A673 (cell line): ENCODE measurements around the gene BANP. TPM values are rescaled to one million over a fixed set of nuclear protein-coding genes. Genes with fewer than 3 reads are reported as not detected.

ENCODE experiments used
- BruUV-seq: library from RNA; stranded (reverse); fragments of 400-500 nt; replicated peaks from 2 replicates; lab custom pipeline; 2021; lab: Mats Ljungman, UMichigan
- CTCF ChIA-PET: fragments of 300-600 bp; sonication (Branson Sonifier 250); formaldehyde crosslinking; loops from one replicate; lab custom pipeline; 2022; ENCODE audit warnings: antibody characterized with exemption; lab: Charles Lee
- POLR2A ChIA-PET: fragments of 300-600 bp; sonication (Branson Sonifier 250); formaldehyde crosslinking; loops from one replicate; lab custom pipeline; 2022; ENCODE audit warnings: antibody characterized with exemption; ENCODE audit not compliant: low non-redundant PET; lab: Charles Lee
- DNase-seq: peaks from one replicate; pipeline ENCODE4 v3.0.0-alpha.2; 2015; ENCODE audit warnings: low spot score
- H3K27ac ChIP-seq: fragments of 200-600 bp; sonication (generic); 2 replicates; pipeline ENCODE4 v1.5.1; 2016; ENCODE audit warnings: mixed run types, low read depth, mild to moderate bottlenecking, mixed read lengths, antibody characterized with exemption, low read length; ENCODE audit not compliant: poor library complexity, severe bottlenecking
- H3K27me3 ChIP-seq: fragments of 200-600 bp; sonication (generic); replicated peaks from 2 replicates; pipeline ENCODE4 v1.6.1; 2017; ENCODE audit warnings: mixed run types, low read depth, mild to moderate bottlenecking, mixed read lengths, antibody characterized with exemption, low read length; ENCODE audit not compliant: insufficient read depth, poor library complexity
- H3K36me3 ChIP-seq: fragments of 200-600 bp; sonication (generic); 2 replicates; pipeline ENCODE4 v1.6.1; 2016; ENCODE audit warnings: mixed run types, mild to moderate bottlenecking, mixed read lengths, antibody characterized with exemption, low read length; ENCODE audit not compliant: insufficient read depth, poor library complexity, severe bottlenecking
- H3K4me1 ChIP-seq: fragments of 200-600 bp; sonication (generic); 2 replicates; pipeline ENCODE4 v1.6.1; 2017; ENCODE audit warnings: mixed run types, mild to moderate bottlenecking, mixed read lengths, antibody characterized with exemption, low read length; ENCODE audit not compliant: insufficient read depth, poor library complexity, severe bottlenecking
- H3K4me3 ChIP-seq: fragments of 200-600 bp; sonication (generic); 2 replicates; pipeline ENCODE4 v1.5.1; 2016; ENCODE audit warnings: low read depth, mixed run types, mild to moderate bottlenecking, mixed read lengths, low read length; ENCODE audit not compliant: poor library complexity, severe bottlenecking
- H3K9me3 ChIP-seq: fragments of 200-600 bp; sonication (generic); 2 replicates; pipeline ENCODE4 v1.6.1; 2016; ENCODE audit warnings: mixed run types, low read depth, mild to moderate bottlenecking, mixed read lengths, antibody characterized with exemption, low read length; ENCODE audit not compliant: poor library complexity, severe bottlenecking
- CTCF ChIP-seq: fragments of 300-800, 200-600 bp; sonication (generic); conservative IDR thresholded peaks from 2 replicates; pipeline ENCODE4 v1.5.1; 2017; ENCODE audit warnings: low read depth, mild to moderate bottlenecking, antibody characterized with exemption, low read length, moderate library complexity, mixed read lengths
- EZH2 ChIP-seq: fragments of 200-600 bp; sonication (generic); IDR thresholded peaks from 2 replicates; pipeline ENCODE4 v1.6.1; 2017; ENCODE audit warnings: borderline replicate concordance, low read depth, mild to moderate bottlenecking, mixed read lengths, antibody characterized with exemption, low read length; ENCODE audit not compliant: poor library complexity, severe bottlenecking
- intact Hi-C: fragments of 100-400 bp; cut with micrococcal nuclease; formaldehyde crosslinking; loops from one replicate; pipeline ENCODE4 v1.10.0; 2022; ENCODE audit not compliant: unreplicated experiment
- total RNA-seq: library from RNA; stranded (reverse); gene quantifications from 2 replicates; pipeline ENCODE4 v1.2.3, GENCODE V29; 2021

Gene BANP
- total RNA-seq, 1 experiment from 2014 or later, result 44.3 TPM

GRCh38 chr16:88002211-88002610 lies 51.0 kb downstream of the BANP start:
- H3K4me3 ChIP-seq, result no peak overlapping the region
- H3K9me3 ChIP-seq, result no peaks in the 10 kb centered on the region
- H3K27me3 ChIP-seq, result no peaks in the 10 kb centered on the region
- no peaks in the 10 kb centered on the region for H3K36me3 ChIP-seq
- intact Hi-C loops, result no loop called here
- no peak overlapping the region for H3K27ac ChIP-seq
- ChIA-PET CTCF (no interaction called here), POLR2A (no interaction called here)
- no TSS peak for BruUV-seq
- no peaks in the 10 kb centered on the region for H3K4me1 ChIP-seq
- TF ChIP-seq CTCF (no peak), EZH2 (no peak)
- DNase-seq, result no peak

GRCh38 chr16:88002749-88003148 lies 51.5 kb downstream of the BANP start:
- Histone ChIP-seq H3K27me3 (no peaks in the 10 kb centered on the region), H3K36me3 (no peaks in the 10 kb centered on the region), H3K9me3 (no peaks in the 10 kb centered on the region), H3K27ac (no peak overlapping the region), H3K4me1 (no peaks in the 10 kb centered on the region), H3K4me3 (no peak overlapping the region)
- no peak for DNase-seq
- intact Hi-C loops, result no loop called here
- TF ChIP-seq EZH2 (no peak), CTCF (no peak)
- POLR2A ChIA-PET, result no interaction called here
- BruUV-seq, result no TSS peak
- CTCF ChIA-PET, result no interaction called here

GRCh38 chr16:88003316-88003715 lies 52.1 kb downstream of the BANP start:
- POLR2A ChIA-PET, result no interaction called here
- Histone ChIP-seq H3K27me3 (no peaks in the 10 kb centered on the region), H3K4me1 (no peaks in the 10 kb centered on the region), H3K9me3 (no peaks in the 10 kb centered on the region), H3K36me3 (no peaks in the 10 kb centered on the region), H3K27ac (no peak overlapping the region), H3K4me3 (no peak overlapping the region)
- no peak for DNase-seq
- intact Hi-C loops, result no loop called here
- CTCF ChIA-PET, result no interaction called here
- BruUV-seq, result no TSS peak
- TF ChIP-seq EZH2 (no peak), CTCF (no peak)
